Activated CD8-positive, alpha-beta T cell treated with anti-CD3 and anti-CD28 coated beads for 36 hours (primary cell): ENCODE measurements around the gene IGF2BP3. TPM values are rescaled to one million over a fixed set of nuclear protein-coding genes. Genes with fewer than 3 reads are reported as not detected.

Experiments
- ATAC-seq: fragments of 200-7000 bp; cut with Tn5 transposase; one replicate; pipeline ENCODE4 v1.10.0; 2021; ENCODE audit warnings: mild to moderate bottlenecking, moderate library complexity
- CTCF ChIA-PET: fragments of 350-600 bp; sonication (Branson Sonifier 250); formaldehyde crosslinking; loops from one replicate; lab custom pipeline; 2021; ENCODE audit warnings: antibody characterized with exemption; lab: Charles Lee
- POLR2A ChIA-PET: fragments of 350-600 bp; sonication (Branson Sonifier 250); formaldehyde crosslinking; loops from one replicate; lab custom pipeline; 2021; ENCODE audit warnings: antibody characterized with exemption; lab: Charles Lee
- DNase-seq: peaks from one replicate; pipeline ENCODE4 v3.0.0-alpha.2; 2020
- H3K27ac Mint-ChIP-seq: one replicate; pipeline ENCODE4 v1.8.0; 2021; ENCODE audit warnings: mild to moderate bottlenecking, mixed read lengths
- H3K27me3 Mint-ChIP-seq: one replicate; pipeline ENCODE4 v1.8.0; 2021; ENCODE audit warnings: mixed read lengths
- H3K36me3 Mint-ChIP-seq: one replicate; pipeline ENCODE4 v1.8.0; 2021; ENCODE audit warnings: low read depth, mixed read lengths
- H3K4me1 Mint-ChIP-seq: one replicate; pipeline ENCODE4 v1.8.0; 2021; ENCODE audit warnings: low read depth, mixed read lengths
- H3K4me3 Mint-ChIP-seq: one replicate; pipeline ENCODE4 v1.8.0; 2021; ENCODE audit warnings: mild to moderate bottlenecking, moderate library complexity, mixed read lengths
- H3K9me3 Mint-ChIP-seq: one replicate; pipeline ENCODE4 v1.8.0; 2021; ENCODE audit warnings: mixed read lengths
- CTCF ChIP-seq: fragments of 200-600 bp; IDR thresholded peaks from one replicate; pipeline ENCODE4 v1.8.0; 2022; ENCODE audit warnings: antibody characterized with exemption, mild to moderate bottlenecking
- intact Hi-C: fragments of 100-400 bp; cut with micrococcal nuclease; formaldehyde crosslinking; loops from one replicate; pipeline ENCODE4 v1.10.0; 2022
- total RNA-seq, 2 experiments: library from RNA; stranded (reverse); gene quantifications; one replicate each; pipeline ENCODE4 v1.2.3, GENCODE V29; 2021

IGF2BP3 gene
- total RNA-seq, 2 experiments from 2014 or later: 0.61 to 1.1 TPM

- DNase-seq (no peak), ATAC-seq (no peak)
- Mint-ChIP-seq H3K4me3 (no peak overlapping the region), H3K27ac (no peak overlapping the region), H3K36me3 (no peaks in the 10 kb centered on the region), H3K9me3 (no peaks in the 10 kb centered on the region), H3K4me1 (peaks cover 32% of the 10 kb centered on the region), H3K27me3 (no peaks in the 10 kb centered on the region)
- no peak for TF ChIP-seq CTCF
- intact Hi-C loops: no loop called here
- POLR2A ChIA-PET: no interaction called here
- CTCF ChIA-PET: interaction anchor here (1.0 to 1.8 kb wide), 5 partner anchors 15 to 70 kb away, joined by 3 to 13 read pairs (median 5); no protein-coding TSS in a partner anchor
Observed at GRCh38 chr7:23343102-23343501, 127.2 kb downstream of the IGF2BP3 start.

GRCh38 chr7:23341846-23342598 lies 128.3 kb downstream of the IGF2BP3 start:
- Mint-ChIP-seq H3K27me3 (peaks cover 7% of the 10 kb centered on the region), H3K36me3 (no peaks in the 10 kb centered on the region), H3K9me3 (no peaks in the 10 kb centered on the region)

GRCh38 chr7:23338863-23339262 lies 131.4 kb downstream of the IGF2BP3 start:
- ChIA-PET POLR2A (no interaction called here), CTCF (interaction anchor here (1.6 to 2.4 kb wide), 2 partner anchors 19 to 66 kb away, joined by 4 to 7 read pairs; no protein-coding TSS in a partner anchor)
- intact Hi-C loops: no loop called here
- Mint-ChIP-seq H3K4me1 (no peaks in the 10 kb centered on the region), H3K9me3 (no peaks in the 10 kb centered on the region), H3K36me3 (no peaks in the 10 kb centered on the region), H3K4me3 (no peak overlapping the region), H3K27me3 (peaks cover 7% of the 10 kb centered on the region), H3K27ac (no peak overlapping the region)
- no peak for ATAC-seq
- DNase-seq: no peak
- TF ChIP-seq CTCF: no peak

More at GRCh38 chr7:23341846-23342598, 128.3 kb downstream of the IGF2BP3 start:
- DNase-seq: no peak
- no peak for ATAC-seq
- Mint-ChIP-seq H3K4me3 (no peak overlapping the region), H3K4me1 (peaks cover 21% of the 10 kb centered on the region), H3K27ac (no peak overlapping the region)
- intact Hi-C loops: no loop called here
- TF ChIP-seq CTCF: no peak
- ChIA-PET POLR2A (no interaction called here), CTCF (no interaction called here)

- no peak for TF ChIP-seq CTCF
- Mint-ChIP-seq H3K36me3 (no peaks in the 10 kb centered on the region), H3K27ac (no peak overlapping the region), H3K4me1 (no peaks in the 10 kb centered on the region), H3K27me3 (peaks cover 7% of the 10 kb centered on the region), H3K4me3 (no peak overlapping the region), H3K9me3 (no peaks in the 10 kb centered on the region)
- intact Hi-C loops: no loop called here
- no peak for DNase-seq
- ChIA-PET POLR2A (no interaction called here), CTCF (interaction anchor here (1.6 to 2.4 kb wide), 2 partner anchors 20 to 65 kb away, joined by 4 to 7 read pairs; no protein-coding TSS in a partner anchor)
- no peak for ATAC-seq
Observed at GRCh38 chr7:23338439-23338838, 131.9 kb downstream of the IGF2BP3 start.

- no peak overlapping the region for H3K27ac Mint-ChIP-seq
- H3K27me3 Mint-ChIP-seq: peaks cover 7% of the 10 kb centered on the region
- H3K4me3 Mint-ChIP-seq: no peak overlapping the region
- ChIA-PET CTCF (interaction anchor here (1.0 to 2.4 kb wide), 2 partner anchors 21 to 61 kb away, joined by 3 to 7 read pairs; no protein-coding TSS in a partner anchor), POLR2A (no interaction called here)
- no peaks in the 10 kb centered on the region for H3K9me3 Mint-ChIP-seq
- DNase-seq (no peak), ATAC-seq (no peak)
- no peak for TF ChIP-seq CTCF
- no peaks in the 10 kb centered on the region for H3K36me3 Mint-ChIP-seq
- intact Hi-C loops: no loop called here
- no peaks in the 10 kb centered on the region for H3K4me1 Mint-ChIP-seq
Observed at GRCh38 chr7:23337374-23337773, 132.9 kb downstream of the IGF2BP3 start.
